Measurements from ENCODE around the gene CPE.

CPE gene

DNA sequence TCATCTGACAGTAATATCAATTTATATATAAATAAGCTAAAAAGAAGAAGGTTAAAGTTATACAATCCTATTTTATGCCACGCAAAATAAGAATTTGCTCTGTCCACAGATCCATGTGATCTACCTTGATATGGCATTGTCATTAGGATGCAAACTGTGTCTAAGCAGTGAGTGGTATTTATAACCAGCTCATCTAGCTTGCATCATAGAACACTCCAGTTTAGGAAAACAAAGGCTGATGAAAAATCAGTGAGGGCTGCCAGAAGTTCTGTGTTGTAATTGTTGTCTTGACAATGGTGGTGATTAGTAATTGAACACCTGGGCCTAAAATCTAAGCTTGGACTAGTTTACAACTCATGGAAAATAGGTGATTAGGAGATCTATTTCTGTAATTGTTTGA is 111.0 kb downstream of the CPE start:
- no peak for TF ChIP-seq SIN3A (IDR thresholded peaks at IDR 0.05; ENCODE audit: borderline replicate concordance, insufficient read depth, low read length)
- TF ChIP-seq TAF1 (IDR thresholded peaks at IDR 0.05; ENCODE audit: borderline replicate concordance, insufficient read depth, low read length): no peak
- TF ChIP-seq, protein P1, sequence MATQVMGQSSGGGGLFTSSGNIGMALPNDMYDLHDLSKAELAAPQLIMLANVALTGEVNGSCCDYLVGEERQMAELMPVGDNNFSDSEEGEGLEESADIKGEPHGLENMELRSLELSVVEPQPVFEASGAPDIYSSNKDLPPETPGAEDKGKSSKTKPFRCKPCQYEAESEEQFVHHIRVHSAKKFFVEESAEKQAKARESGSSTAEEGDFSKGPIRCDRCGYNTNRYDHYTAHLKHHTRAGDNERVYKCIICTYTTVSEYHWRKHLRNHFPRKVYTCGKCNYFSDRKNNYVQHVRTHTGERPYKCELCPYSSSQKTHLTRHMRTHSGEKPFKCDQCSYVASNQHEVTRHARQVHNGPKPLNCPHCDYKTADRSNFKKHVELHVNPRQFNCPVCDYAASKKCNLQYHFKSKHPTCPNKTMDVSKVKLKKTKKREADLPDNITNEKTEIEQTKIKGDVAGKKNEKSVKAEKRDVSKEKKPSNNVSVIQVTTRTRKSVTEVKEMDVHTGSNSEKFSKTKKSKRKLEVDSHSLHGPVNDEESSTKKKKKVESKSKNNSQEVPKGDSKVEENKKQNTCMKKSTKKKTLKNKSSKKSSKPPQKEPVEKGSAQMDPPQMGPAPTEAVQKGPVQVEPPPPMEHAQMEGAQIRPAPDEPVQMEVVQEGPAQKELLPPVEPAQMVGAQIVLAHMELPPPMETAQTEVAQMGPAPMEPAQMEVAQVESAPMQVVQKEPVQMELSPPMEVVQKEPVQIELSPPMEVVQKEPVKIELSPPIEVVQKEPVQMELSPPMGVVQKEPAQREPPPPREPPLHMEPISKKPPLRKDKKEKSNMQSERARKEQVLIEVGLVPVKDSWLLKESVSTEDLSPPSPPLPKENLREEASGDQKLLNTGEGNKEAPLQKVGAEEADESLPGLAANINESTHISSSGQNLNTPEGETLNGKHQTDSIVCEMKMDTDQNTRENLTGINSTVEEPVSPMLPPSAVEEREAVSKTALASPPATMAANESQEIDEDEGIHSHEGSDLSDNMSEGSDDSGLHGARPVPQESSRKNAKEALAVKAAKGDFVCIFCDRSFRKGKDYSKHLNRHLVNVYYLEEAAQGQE (IDR thresholded peaks at IDR 0.05; ENCODE audit: insufficient read depth in 1 of 2, low read depth in 2 of 2, low read length in 2 of 2): no peak
- no peak for TF ChIP-seq POLR2AphosphoS5 (IDR thresholded peaks at IDR 0.05; ENCODE audit: low read depth, low read length)
- no peak for TF ChIP-seq FOXP2 (optimal IDR thresholded peaks at IDR 0.05; ENCODE audit: borderline replicate concordance, extremely low read depth, extremely low read length, insufficient read depth)

DNA sequence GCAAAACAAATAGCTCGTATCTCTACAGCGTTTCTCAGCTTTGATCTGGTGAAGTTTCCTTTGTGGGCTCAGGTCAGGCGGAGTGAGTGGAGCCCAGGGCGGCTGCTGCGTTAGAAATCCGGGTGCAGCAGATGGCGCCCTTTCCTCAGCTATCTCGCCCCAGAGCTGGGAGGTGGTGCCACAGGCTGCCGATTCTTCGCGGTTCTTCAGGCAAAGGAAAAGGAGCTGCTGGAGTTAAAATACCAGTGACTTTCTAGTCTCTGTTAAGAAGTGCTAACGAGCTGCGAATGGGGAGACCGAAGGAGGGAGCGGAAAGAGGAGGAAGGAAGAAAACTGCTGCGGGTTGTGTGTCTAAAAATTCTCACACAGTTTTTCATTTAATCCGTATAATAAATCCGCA is 114.6 kb downstream of the CPE start:
- TF ChIP-seq, protein P1 (IDR thresholded peaks at IDR 0.05; ENCODE audit: insufficient read depth in 1 of 2, low read depth in 2 of 2, low read length in 2 of 2): no peak
- no peak for TF ChIP-seq POLR2AphosphoS5 (IDR thresholded peaks at IDR 0.05; ENCODE audit: low read depth, low read length)
- no peak for TF ChIP-seq FOXP2 (optimal IDR thresholded peaks at IDR 0.05; ENCODE audit: borderline replicate concordance, extremely low read depth, extremely low read length, insufficient read depth)
- TF ChIP-seq SIN3A (IDR thresholded peaks at IDR 0.05; ENCODE audit: borderline replicate concordance, insufficient read depth, low read length): no peak
- no peak for TF ChIP-seq TAF1 (IDR thresholded peaks at IDR 0.05; ENCODE audit: borderline replicate concordance, insufficient read depth, low read length)

DNA sequence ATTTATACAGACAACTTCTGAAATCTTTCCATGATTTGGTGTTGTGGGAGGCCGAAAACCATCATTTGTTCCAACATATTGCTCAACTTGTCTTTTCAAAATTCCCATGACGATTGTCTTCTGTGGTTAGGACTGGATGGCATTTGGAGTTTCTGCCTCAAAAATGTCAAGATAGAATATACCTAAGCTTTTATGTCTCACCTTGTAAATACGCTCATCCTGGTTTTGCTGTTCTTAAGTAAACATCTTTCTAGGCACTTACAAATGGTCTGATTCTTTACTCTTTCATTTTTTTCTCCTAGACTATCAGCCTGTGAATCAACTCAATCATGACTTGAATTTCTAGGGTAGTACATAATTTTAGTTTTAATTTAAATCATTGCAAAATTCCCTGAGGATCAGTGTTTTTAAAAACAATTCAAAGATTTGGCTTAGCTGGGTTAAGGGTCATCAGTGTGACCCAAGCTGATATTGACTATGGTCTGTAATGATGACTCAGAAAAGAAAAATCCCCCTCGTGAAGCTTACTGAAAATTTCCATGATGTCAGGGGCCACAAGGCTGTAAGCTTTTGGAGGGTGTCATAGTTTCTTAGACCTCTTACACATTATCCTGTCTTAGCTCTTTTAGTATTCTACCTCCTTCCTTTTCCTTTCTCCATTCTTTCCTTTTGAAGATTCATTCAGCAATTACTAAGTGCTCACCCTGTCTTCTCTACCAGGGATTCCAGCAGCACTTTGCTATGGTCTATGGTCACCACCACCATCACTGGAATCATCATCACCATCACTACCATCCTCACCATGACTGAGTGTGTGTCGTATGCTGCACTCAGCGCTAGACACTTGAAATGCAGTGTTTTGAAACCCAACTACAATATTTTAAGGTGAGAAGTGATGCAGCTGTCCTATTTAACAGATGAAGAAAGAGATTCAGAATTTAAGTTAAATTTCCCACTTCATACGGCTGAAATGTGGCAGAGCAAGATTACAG is 124.4 kb downstream of the CPE start:
- TF ChIP-seq FOXP2 (optimal IDR thresholded peaks at IDR 0.05; ENCODE audit: borderline replicate concordance, extremely low read depth, extremely low read length, insufficient read depth) (no peak), SIN3A (IDR thresholded peaks at IDR 0.05; ENCODE audit: borderline replicate concordance, insufficient read depth, low read length) (no peak), POLR2AphosphoS5 (IDR thresholded peaks at IDR 0.05; ENCODE audit: low read depth, low read length) (no peak), TAF1 (IDR thresholded peaks at IDR 0.05; ENCODE audit: borderline replicate concordance, insufficient read depth, low read length) (no peak)

DNA sequence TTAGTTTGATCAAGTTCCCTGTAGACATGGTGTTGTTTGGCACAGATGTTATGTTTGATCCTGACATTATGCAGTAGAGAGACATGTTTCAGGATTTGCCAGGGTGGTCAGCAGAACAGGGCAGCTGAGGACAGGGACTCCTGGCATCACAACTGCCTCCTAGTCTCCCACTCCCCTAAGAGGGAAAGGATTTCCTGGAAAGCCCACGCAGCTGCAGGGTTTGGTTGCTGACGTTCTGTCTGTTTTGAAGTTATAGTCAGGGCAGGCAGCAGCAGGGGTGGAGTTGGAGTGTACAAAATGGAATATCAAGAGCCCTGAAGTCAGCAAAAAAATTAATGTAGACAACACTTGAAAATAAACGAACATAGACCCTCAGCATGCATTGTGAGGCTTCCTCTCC is 125.4 kb downstream of the CPE start:
- TF ChIP-seq SIN3A (IDR thresholded peaks at IDR 0.05; ENCODE audit: borderline replicate concordance, insufficient read depth, low read length) (no peak), TAF1 (IDR thresholded peaks at IDR 0.05; ENCODE audit: borderline replicate concordance, insufficient read depth, low read length) (no peak), FOXP2 (optimal IDR thresholded peaks at IDR 0.05; ENCODE audit: borderline replicate concordance, extremely low read depth, extremely low read length, insufficient read depth) (no peak), POLR2AphosphoS5 (IDR thresholded peaks at IDR 0.05; ENCODE audit: low read depth, low read length) (no peak)
- TF ChIP-seq, protein P1 (IDR thresholded peaks at IDR 0.05; ENCODE audit: insufficient read depth in 1 of 2, low read depth in 2 of 2, low read length in 2 of 2): no peak

DNA sequence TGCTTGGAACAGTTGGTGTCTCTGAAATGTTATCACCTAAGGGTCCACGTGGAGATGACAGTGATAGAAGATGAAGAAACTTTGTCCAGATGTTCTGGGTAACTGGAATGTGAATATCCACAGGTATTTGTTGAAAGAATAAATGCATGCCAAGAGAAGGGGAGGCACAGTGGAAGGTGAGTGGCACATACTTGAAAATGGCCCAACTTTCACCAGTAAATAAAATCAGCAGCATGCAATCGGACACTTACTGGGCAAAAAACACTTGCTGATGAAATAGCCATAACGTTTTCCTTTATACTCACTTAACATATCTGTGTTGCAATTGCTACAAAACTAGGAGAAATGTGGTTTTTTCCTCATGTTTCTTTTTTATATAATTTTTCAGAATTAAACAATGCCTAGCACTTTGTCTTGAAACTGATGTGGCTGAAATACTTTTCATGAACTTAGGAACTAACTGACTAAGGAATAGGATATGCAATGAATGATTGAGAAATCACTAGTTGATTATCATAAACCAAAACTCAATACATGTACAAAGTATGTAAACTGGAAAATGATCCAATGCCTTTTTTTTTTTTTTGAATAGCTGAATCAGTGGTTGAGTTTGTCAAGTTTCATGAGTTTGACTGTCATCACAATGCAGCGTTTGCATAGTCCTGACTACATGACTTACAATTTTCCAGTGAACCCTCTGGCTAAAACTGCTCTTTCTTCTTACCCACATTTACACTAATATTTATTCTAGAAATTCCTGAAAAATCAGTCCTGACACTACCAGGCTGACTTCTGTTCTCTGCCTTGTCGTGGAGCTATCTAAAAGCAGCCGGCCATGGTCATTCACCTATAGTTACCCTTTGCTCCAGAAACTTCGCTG is 127.4 kb downstream of the CPE start:
- TF ChIP-seq SIN3A (IDR thresholded peaks at IDR 0.05; ENCODE audit: borderline replicate concordance, insufficient read depth, low read length): no peak
- no peak for TF ChIP-seq FOXP2 (optimal IDR thresholded peaks at IDR 0.05; ENCODE audit: borderline replicate concordance, extremely low read depth, extremely low read length, insufficient read depth)
- TF ChIP-seq POLR2AphosphoS5 (IDR thresholded peaks at IDR 0.05; ENCODE audit: low read depth, low read length): no peak
- no peak for TF ChIP-seq TAF1 (IDR thresholded peaks at IDR 0.05; ENCODE audit: borderline replicate concordance, insufficient read depth, low read length)
- TF ChIP-seq, protein P1 (IDR thresholded peaks at IDR 0.05; ENCODE audit: insufficient read depth in 1 of 2, low read depth in 2 of 2, low read length in 2 of 2): no peak

All from PFSK-1 (cell line).